ENCODE results near the gene RASGEF1B.
"Not testable (repeated sequence)": the region's sequence is repeated elsewhere in the genome, so short reads cannot be mapped to it uniquely, and the experiment has no call there.

DNA sequence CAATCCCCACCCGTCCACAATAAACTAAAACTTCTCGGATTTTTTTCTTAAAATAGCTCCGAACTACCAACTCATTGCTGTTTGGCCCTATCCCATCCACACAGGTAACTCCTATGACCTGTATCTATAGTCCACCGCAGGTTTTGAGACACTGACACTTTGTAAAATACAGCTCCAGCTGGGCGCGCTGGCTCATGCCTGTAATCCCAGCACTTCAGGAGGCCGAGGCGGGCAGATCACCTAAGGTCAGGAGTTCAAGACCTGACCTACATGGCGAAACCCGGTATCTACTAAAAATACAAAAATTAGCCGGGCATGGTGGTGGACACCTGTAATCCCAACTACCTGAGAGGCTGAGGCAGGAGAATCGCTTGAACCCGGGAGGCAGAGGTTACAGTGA lies 65.2 kb downstream of the RASGEF1B start:
- TF ChIP-seq TSC22D2 (CRISPR knock-in tag; IDR thresholded peaks at IDR 0.05; ENCODE audit: borderline replicate concordance); ZNF747 (CRISPR knock-in tag; IDR thresholded peaks at IDR 0.05; ENCODE audit: borderline replicate concordance); NR2C2 (CRISPR knock-in tag; IDR thresholded peaks at IDR 0.05; ENCODE audit: borderline replicate concordance); ZNF709 (CRISPR knock-in tag; IDR thresholded peaks at IDR 0.05); RAD21 (CRISPR knock-in tag; IDR thresholded peaks at IDR 0.05); CHD4 (IDR thresholded peaks at IDR 0.05; ENCODE audit: borderline replicate concordance, low read length): not testable (repeated sequence)
- TF ChIP-seq, protein P1, sequence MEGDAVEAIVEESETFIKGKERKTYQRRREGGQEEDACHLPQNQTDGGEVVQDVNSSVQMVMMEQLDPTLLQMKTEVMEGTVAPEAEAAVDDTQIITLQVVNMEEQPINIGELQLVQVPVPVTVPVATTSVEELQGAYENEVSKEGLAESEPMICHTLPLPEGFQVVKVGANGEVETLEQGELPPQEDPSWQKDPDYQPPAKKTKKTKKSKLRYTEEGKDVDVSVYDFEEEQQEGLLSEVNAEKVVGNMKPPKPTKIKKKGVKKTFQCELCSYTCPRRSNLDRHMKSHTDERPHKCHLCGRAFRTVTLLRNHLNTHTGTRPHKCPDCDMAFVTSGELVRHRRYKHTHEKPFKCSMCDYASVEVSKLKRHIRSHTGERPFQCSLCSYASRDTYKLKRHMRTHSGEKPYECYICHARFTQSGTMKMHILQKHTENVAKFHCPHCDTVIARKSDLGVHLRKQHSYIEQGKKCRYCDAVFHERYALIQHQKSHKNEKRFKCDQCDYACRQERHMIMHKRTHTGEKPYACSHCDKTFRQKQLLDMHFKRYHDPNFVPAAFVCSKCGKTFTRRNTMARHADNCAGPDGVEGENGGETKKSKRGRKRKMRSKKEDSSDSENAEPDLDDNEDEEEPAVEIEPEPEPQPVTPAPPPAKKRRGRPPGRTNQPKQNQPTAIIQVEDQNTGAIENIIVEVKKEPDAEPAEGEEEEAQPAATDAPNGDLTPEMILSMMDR (CRISPR knock-in tag; IDR thresholded peaks at IDR 0.05) = not testable (repeated sequence)

Data from HepG2 (cell line).